Fibroblast of upper back skin (primary cell): Measurements from ENCODE around the gene MACROH2A1.

Experiments
- DNase-seq: peaks from one replicate; pipeline ENCODE4 v3.0.0-alpha.2; 2013

MACROH2A1 gene

DNA sequence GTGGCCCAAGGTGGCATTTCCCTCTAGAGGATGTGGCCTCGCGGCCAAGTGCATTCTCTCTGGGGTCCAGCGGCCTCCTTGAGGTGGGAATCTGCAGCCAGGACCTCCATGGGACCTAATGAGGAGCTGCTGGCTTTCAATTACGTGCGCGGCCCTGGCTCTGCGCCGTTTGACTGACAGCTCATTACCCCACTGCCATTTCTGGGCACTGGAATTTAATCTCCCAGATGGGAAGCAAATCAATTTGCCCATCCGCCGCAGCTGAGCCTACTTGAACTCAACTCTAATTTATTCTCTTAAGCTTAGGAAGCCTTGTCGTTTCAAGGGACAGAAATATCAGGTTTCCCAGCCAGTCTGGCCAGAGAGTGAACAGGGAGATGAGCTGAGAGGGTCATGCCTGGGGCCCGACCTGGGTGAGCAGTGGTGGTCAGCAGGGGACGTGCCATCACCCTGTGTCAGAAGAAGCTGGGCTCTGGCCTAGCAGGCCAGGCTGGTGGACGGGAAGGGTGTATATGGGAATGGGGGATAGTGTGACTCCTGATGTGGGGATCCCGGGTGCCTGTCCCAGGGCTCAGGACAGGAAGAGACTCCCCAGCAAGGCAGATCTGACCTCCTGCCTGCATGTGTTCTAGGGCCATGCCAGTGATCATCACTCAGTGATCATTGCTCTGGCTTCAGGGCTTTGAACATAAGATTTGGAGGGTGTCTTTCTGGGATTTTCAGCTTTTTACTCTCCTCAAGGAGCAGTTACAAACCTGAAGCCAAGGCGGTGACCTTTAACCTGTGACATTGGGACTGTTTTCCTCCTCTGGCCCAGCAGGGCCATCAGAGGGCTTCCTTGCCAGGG, 69.7 kb downstream of the MACROH2A1 start:
- DNase-seq: no peak

DNA sequence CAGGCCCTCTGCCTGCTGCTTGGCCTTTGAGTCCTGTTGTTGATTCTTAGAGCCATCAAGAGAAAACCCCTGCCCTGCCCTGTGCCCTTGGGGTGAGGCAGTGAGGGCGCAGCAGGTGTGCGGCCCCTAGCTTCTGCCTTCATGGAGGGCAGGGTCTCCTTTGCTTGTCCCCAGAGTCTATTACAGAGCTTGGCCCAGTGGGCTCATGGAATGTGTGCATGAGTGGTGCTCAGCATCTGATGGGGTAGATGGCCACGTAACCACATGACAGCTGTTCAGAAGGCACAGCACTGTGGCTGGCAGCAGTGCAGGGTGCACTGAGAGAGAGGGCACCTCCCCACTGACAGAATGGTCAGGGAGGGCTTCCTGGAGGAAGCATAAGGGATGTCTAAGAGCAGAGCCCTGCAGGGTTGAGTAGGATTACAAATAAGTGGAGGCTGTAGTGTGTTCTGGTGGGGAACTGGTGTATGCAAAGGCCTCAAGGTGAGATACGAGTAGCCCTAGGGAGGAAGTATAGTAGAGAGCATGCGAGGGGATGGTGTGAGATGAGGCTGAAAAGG, 70.8 kb downstream of the MACROH2A1 start:
- no peak for DNase-seq

DNA sequence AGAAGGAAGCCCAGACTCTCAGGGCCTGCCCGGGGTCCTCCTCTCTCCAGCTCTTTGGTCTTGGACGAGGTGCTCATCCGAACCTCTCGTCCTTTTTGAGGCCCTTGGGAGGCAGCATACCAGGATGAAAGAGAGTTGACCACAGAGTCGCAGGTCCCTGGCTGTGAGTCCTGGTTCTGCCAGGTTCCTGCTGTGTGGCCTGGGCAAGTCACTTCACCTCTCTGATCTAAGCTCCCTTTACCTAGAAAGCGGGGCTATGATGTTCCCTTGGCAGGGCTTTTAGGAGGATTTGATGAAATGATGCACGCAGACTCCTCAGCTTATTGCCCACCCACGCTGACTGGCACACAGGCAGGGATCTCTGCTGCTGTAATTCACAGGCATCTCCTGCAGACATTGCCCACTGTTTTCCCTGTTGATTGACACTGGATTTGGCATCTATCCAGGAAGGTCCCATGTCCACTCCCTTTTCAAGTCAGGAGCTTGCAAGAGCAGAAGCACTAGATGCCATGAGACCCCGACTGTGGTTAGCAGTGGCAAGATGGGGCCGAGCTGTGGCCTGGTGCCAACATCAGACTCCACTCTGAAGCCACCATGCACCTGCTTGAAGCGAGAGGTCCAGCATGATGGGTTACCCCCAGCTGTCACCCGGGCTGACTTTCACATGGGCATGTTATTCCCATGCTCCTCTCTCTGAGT, 71.5 kb downstream of the MACROH2A1 start:
- DNase-seq: no peak

DNA sequence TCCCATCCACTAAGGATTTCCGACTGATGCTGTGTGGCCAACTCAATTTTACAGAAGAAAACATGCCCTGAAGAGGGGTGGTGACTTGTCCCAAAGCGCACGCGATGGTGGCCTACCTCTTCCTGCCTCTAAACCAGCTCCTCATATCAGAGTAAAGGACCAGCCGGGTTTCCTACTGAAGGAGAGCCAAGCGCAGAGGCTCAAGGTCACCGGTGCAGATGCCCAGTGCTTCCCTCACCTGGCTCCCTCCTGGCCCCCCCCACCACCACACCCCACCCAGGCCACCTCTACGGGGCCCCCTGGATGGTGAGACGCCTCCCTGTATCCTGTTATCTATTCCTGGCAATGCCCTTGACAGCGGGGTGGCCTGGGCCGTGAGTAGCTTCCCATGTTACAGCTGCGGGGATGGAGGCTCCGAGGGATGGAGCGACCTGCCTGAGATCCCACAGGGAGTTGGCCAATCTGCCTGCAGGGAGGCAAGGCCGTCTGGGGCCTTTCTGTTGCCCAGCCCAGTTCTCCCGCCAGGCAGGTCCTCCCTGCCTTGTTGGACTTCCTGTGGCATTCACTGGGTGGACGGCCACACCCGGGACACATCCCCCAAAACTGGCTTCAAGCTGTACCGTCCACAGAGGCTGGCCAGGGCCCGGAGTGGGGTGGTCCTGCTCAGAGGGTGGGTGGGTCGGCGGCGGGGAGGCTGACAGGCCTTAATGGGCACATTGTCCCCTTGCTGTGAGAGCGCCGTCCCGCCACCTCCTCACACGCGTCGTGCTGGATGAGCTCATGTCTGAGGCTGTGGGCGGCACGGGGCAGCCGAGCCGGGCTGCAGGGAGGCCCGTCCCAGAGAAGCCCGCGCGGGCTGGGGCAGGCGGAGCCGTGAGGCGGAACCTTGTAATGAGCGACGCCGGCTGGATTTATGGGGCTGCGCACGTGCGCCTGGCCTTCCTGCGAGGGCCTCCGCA, 72.5 kb downstream of the MACROH2A1 start:
- peak; percentile 6 for DNase-seq

DNA sequence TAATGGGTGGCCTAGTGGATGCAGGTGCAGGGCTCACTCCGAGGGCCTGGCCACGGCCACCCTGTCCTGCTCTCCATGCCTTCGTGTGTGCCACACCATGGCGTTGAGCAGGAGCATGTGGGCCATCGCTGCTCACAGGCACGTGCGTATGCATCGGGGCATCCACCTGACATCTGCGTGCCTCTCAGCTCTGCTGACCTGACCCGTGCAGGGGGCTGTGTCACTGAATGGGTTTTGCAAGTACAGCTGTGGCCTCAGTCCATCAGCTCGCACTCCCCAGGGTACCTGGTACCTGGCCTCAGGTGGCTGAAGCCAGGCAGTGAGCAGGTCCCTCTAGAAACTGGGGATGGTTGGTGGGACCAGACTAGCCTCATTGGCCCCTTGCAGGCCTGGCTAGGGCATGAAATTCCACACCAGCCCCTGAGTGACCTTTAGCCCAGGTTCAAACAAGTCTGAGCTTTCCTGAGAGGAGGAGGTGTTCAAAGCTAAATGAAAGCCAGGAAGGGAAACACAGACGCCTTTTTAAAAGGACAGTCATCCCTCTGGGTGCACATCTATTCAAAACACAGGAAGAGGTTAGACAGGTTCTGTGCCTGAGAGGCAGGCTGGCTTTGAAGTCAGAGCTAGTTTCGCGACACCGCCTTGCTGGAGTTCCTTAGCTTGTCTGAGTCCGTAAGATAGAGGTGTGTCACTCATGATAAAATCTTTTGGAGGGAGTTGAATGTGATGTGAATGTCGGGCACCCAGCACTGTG, 74.0 kb downstream of the MACROH2A1 start:
- DNase-seq: no peak

DNA sequence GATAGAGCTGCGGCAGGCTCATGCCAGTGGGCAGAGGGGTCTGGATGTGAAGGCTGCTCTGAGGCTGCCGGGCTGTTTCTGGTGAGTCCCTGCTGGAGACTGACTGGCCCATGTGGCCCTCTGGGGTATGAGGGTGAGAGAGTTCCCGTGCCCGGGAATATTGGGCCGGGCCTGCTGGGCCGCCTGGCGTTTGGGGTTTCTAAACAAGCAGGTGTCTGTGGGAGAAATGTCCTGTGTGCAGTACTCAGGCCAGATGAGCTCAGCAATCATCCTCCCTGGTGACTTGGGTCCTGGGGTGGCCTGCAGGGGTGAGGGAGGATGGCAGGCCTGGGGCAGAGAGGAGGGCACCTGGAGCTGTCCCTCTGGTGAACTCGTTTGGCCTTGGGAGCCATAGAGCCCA, 74.9 kb downstream of the MACROH2A1 start:
- no peak for DNase-seq

DNA sequence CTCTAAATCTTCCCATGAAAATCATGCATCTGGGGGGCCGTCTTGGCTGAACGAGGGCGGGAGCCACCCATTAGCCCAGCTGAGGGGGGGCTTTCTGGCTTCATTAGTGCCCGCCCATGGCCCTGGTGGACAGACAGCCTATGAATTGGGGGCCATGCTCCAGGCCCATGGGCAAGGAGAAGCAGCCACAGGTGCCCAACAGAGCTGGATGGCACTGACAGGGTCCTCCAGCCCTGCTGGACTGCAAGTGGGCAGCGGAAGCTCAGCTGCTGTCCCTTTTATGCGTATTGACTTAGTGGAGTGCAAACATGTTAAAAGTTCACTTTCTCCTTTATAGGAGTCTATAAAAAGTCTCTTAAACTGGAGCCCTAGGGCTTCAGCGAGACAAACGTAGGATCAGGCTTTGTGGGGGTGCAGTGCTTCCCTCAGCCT, 75.3 kb downstream of the MACROH2A1 start:
- no peak for DNase-seq

DNA sequence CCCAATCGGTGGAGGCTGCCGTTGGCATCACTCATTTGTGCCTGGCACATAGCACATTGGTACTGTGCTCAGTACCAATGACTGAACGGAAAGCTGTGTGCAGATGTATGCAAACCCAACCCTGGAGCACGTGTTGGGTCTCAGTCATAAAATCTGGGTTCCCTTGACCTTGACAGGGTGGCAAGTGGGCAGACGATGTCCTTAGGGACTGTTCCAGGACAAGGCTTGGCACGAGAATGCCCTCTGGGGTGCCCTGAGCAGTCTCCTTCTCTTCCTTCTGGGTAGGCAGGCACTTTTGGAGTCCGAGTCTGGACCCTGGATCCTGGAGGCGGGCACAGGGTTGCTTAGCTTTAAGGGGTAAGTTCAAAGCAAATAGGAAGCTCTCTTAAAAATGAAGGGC, 75.8 kb downstream of the MACROH2A1 start:
- no peak for DNase-seq

DNA sequence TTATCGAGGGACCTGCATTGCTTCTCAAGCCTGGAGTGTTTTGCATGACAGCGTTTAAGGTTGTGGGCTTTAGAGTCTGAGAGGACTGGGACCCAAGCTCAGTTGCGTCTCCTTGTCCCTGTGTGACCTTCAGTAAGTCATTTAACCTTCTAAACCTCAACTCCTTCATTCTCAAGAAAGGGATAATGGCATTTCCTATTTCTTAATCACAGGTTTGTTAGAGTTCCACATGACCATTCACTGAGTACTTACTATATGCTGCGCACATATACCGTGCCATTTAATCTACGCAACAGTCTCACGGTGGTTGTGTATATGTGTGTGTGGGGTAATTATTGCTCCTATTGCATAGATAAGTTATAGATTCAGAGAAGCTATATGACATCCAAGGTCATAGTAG, 76.3 kb downstream of the MACROH2A1 start:
- DNase-seq: no peak

DNA sequence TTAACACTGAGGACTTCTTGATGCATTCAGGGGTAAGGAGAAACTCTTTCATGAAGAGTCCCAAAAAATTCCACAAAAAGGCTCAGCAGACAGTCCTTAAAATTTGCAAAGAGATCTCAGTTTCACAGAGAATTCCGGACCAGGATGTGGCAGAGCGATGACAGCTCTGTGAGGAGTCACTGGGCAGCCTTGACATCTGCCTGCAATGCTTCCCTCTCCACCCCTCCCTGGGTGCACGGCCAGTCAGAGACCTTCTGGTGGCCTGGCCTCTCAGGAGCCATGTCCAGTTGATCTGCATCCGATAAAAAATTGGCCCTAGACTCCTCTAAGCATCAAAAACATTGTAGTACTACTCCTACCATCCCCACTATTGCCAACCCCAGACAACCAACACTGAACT, 76.8 kb downstream of the MACROH2A1 start:
- no peak for DNase-seq

DNA sequence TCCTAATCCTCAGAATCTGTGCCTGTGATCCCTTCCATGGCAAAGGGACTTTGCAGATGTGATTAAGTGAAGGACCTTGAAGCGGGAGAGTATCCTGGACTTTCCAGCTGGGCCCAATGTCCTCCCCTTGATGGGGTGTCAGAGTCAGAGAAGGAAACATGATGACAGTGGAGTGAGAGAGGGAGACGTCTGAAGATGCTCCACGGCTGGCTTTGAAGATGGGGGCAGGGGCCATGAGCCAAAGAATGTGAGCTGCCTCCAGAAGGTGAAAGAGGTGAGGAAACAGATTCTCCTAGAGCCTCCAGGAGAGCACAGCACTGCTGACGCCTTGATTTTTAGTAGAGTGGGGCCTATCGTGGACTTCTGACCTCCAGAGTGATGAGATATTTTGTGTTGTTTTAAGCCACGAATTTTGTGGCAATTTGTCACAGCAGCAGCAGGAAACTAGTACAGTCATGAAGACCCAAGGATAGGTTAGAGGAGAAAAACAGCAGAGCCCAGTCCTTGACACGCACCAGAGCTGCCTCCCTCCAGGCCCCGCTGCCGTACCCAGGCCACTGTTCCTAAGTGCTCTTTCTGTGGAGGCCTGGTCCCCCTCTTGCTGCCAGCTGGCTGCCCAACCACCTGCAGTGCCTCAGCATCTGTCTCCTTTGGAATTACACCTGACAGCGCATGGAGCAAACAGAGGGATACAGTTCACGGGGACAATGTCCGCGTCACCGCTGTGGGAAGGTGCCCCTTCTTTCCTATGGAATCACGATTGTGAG, 78.1 kb downstream of the MACROH2A1 start:
- no peak for DNase-seq

DNA sequence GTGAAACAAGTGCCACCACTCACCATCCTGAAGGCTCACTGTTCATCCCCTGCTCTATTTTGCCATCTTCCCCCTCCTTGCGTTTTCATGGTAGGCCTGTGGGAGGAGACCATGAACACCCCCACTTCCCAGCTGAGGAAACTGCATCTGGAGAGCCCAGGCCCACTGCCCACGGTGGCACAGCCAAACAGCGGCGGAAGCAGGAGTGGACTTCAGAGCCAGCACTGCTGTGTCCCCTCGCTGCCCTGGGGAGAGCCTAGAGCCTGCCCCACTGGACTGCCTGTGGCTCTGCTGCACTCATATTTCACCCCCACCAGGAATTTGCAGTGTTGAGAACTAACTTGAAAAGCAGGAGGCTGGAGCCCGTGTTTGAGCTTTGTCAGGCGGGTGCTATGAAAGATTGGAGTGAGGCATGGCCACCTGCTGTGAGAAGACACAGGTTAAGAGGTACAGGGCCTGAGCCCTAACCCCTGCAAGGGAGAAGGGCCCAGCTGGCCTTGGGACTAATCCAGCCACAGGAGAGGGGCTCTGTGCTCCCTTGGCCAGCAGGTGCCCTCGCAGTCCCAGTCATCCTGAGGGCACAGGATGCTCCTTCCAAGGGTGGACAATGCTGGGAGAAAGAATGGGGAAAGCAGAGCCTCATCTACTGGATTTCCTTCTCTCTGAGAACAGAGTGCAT, 79.0 kb downstream of the MACROH2A1 start:
- no peak for DNase-seq

DNA sequence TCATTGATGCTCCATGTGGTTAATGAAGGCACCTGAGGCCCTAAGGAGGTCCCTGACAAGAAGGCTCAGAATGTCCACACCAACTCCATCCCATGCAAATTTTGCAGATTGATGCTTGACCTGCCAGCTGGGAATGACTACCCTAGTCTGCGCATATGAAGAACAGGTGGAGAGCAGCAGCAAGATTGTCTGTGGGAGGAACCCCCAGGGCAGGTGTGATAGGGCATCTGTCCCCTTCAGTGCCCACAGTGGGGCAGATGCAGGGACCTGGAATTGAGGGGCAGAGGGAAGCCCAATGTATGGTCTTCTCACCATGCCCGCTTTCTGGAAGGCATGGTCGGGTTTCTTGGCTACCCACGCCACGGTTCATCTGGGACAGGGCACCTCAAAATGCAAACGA, 79.6 kb downstream of the MACROH2A1 start:
- no peak for DNase-seq

DNA sequence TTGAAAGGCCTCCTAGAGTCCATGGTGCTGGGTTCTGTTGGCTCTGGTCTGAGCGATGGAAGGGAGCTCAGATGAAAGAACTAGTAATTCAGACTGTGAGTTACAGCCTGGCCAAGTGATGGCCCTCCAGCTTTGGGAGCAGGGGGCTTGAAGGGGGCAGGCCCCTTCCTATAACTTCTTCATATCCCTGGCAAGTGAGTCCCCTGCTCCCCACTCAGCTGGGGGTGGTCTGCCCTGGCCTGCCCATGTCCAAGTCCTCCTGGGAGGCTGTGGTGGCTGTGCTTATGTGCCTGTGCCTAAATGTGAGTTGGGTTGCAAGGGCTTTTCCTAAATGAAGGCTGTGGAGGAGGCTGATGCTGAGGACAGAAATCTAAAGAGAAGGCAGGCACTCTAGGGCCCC, 80.1 kb downstream of the MACROH2A1 start:
- DNase-seq: no peak

DNA sequence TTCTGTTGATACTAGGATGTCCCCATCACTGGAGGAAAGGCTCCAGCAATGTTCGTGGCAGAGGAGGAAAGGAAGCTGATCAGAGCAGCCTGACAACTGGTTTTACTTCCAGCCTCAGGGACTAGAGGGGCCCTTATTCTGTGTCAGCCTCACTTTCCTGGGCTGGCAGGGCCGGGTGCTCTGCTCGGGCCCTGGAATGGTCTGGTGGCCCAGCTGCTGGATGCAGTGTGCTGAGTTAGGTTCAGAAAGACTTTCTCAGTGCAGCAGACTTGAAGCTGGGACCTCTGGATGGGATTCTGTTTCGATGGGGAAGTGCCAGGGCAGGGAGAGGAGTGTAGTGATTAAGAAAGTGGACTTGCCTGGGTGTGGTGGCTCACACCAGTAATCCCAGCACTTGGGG, 81.0 kb downstream of the MACROH2A1 start:
- no peak for DNase-seq

DNA sequence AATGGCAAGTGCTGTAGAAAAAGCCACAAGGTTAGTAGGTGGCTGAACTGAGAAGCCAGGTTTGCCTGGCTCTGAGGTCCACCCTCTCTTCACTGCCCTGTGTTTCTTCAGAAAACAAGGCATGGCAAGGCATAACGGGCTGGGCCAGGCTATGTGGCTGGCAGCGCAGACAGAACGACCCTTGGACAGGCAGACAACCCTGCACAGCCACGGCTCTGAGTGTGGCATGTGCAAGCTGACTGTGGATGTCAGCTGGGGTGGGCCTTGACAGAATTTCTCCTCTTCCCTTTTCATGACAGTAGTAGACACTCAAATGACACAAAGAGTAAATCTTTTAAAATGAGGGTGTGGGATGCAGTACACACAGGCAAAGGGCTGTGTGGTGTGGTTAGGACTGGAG, 81.7 kb downstream of the MACROH2A1 start:
- DNase-seq: no peak

DNA sequence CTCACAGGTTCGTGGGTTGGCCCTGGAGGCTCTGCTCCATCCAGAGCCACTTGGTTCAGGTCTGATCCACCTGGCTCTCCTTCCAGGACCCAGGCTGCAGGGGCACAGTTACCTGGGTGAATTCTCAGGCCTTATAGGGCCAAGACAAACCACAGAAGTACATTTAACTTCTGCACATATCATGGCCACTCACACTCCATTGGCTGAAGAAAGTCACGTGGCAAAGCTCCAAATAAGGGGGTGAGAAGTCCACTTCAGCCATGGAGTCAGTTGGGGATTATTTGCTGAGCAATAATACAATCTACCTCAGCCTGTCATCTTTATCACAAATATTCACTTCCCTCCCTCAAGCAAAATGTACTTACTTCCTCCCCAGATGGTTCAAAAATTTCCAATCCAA, 83.6 kb downstream of the MACROH2A1 start:
- no peak for DNase-seq

DNA sequence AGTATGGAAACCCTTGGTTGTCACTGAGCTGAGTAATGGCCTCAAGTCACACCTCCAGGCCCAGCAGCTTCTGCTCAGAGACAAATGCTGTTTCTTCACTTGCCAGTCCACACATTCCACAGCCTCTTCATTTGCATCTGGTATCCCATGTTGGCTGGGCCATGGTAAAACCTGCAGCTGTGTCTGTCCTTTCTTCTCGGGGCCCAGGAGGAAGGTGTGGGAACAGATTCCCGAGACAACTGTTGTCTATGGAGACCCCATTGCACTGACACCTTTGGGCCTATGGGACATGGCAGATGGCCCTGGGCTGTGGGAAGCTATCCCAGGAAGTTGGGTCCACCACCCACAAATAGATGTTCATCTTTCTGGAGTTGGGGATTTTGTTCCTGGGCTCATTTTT, 85.1 kb downstream of the MACROH2A1 start:
- DNase-seq: no peak

DNA sequence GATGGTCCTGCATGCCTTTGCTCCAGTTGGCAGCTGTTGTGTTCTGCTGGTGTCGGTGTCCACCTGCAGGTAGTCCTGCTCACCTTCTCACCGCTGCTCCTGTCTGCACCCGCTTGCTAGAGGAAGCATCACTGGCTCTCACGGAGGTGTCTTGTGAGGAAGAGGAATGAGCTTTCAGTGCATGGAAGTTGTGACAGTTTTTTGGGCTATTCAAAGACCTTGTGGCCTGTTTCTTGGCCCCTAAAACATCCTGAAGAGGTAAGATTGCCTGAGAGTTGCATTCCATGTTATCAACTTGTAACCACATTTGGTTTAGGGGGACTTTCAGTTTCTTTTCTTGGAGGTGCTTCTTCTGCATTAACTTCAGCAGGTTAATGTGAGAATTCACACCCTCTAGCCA, 85.6 kb downstream of the MACROH2A1 start:
- no peak for DNase-seq

DNA sequence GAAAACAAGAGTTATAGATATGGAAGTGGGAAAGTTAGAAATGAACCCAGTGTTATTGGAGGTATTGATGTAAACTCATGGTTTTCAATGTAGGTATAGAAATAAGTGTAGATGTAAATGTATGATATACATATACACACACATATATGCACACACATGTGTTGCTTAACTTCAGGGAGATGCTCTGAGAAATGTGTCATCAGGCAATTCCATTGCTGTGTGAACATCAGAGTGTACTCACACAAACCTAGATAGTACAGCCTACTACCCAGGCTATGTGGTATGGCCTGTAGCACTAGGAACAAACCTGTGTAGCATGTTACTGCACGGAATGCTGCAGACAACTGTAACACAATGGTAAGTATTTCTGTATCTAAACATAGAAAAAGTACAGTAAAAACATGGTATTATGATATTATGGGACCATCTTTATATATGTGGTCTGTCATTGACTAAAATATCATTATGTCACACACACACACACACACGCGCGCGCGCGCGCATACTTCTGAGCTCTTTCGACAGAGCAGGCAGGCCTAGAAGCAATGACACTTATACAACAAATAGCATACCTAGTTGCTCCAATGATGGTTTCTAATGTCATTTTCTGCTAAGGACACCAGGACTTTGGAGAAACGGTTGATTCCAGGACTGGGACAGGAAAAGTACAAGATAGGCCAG, 86.6 kb downstream of the MACROH2A1 start:
- DNase-seq: no peak
